PC-9 (cell line): ENCODE results near the gene MAL. TPM values are rescaled to one million over a fixed set of nuclear protein-coding genes. Genes with fewer than 3 reads are reported as not detected.
A peak's percentile ranks its signal among the peaks of the same experiment; 100 is the strongest.

ENCODE experiments used
- BruUV-seq: library from RNA; stranded (reverse); fragments of 400-500 nt; replicated peaks from 2 replicates; lab custom pipeline; 2021; lab: Mats Ljungman, UMichigan
- CTCF ChIA-PET: fragments of 300-600 bp; sonication (Branson Sonifier 250); formaldehyde crosslinking; loops from one replicate; lab custom pipeline; 2022; ENCODE audit warnings: antibody characterized with exemption; lab: Charles Lee
- POLR2A ChIA-PET: fragments of 300-600 bp; sonication (Branson Sonifier 250); formaldehyde crosslinking; loops from one replicate; lab custom pipeline; 2022; ENCODE audit warnings: antibody characterized with exemption; ENCODE audit not compliant: unreplicated experiment; lab: Charles Lee
- DNase-seq, 2 experiments: peaks; one replicate each; pipeline versions ENCODE4 v3.0.0 to v3.0.0-alpha.2; 2015 to 2022; ENCODE audit warnings: mixed read lengths in 1 of 2
- H2AFZ ChIP-seq: fragments of 200-600 bp; sonication (generic); 2 replicates; pipeline ENCODE4 v1.8.1; 2017; ENCODE audit warnings: antibody characterized with exemption
- H3F3A ChIP-seq: fragments of 200-600 bp; sonication (generic); 2 replicates; pipeline ENCODE4 v1.8.1; 2017; ENCODE audit warnings: antibody characterized with exemption, mild to moderate bottlenecking, low read depth; ENCODE audit not compliant: insufficient read depth
- H3K27ac ChIP-seq: fragments of 200-600 bp; sonication (generic); 2 replicates; pipeline ENCODE4 v1.6.1; 2016; ENCODE audit warnings: mixed run types
- H3K27me3 ChIP-seq: fragments of 200-600 bp; sonication (generic); 2 replicates; pipeline ENCODE4 v1.6.1; 2016; ENCODE audit warnings: low read depth, mixed run types; ENCODE audit not compliant: insufficient read depth
- H3K36me3 ChIP-seq: fragments of 200-600 bp; sonication (generic); 2 replicates; pipeline ENCODE4 v1.6.1; 2016; ENCODE audit warnings: low read depth, mixed run types
- H3K4me1 ChIP-seq: fragments of 200-600 bp; sonication (generic); replicated peaks from 2 replicates; pipeline ENCODE4 v1.6.1; 2016; ENCODE audit warnings: mixed run types; ENCODE audit not compliant: insufficient read depth
- H3K4me2 ChIP-seq: fragments of 200-600 bp; sonication (generic); 2 replicates; pipeline ENCODE4 v1.6.1; 2017; ENCODE audit warnings: mixed run types
- H3K4me3 ChIP-seq: fragments of 200-600 bp; sonication (generic); 2 replicates; pipeline ENCODE4 v1.6.1; 2016; ENCODE audit warnings: mixed run types
- H3K79me2 ChIP-seq: fragments of 200-600 bp; sonication (generic); 2 replicates; pipeline ENCODE4 v1.6.1; 2017; ENCODE audit warnings: low read depth, mixed run types
- H3K9me2 ChIP-seq: fragments of 200-600 bp; sonication (generic); 2 replicates; pipeline ENCODE4 v1.8.1; 2017; ENCODE audit warnings: mild to moderate bottlenecking; ENCODE audit not compliant: insufficient read depth
- H3K9me3 ChIP-seq: fragments of 200-600 bp; sonication (generic); 2 replicates; pipeline ENCODE4 v1.8.1; 2016; ENCODE audit warnings: low read depth; ENCODE audit not compliant: insufficient read depth
- H4K20me1 ChIP-seq: fragments of 200-600 bp; sonication (generic); 2 replicates; pipeline ENCODE4 v1.8.1; 2017; ENCODE audit not compliant: insufficient read depth
- EZH2 ChIP-seq: fragments of 200-600 bp; sonication (generic); IDR thresholded peaks from 2 replicates; pipeline ENCODE4 v1.8.0; 2017; ENCODE audit warnings: antibody characterized with exemption, low read depth
- intact Hi-C: fragments of 100-400 bp; cut with micrococcal nuclease; formaldehyde crosslinking; loops from one replicate; pipeline ENCODE4 v1.10.0; 2022; ENCODE audit not compliant: unreplicated experiment
- total RNA-seq: library from RNA; stranded (reverse); gene quantifications from 2 replicates; pipeline ENCODE4 v1.2.3, GENCODE V29; 2021
- TF ChIP-seq, protein P1 (sequence below): fragments of 200-600 bp; sonication (generic); conservative IDR thresholded peaks from 2 replicates; pipeline ENCODE4 v1.6.1; 2017; ENCODE audit warnings: mixed run types, antibody characterized with exemption, mild to moderate bottlenecking, moderate library complexity

MAL gene
- total RNA-seq, 1 experiment from 2014 or later: 146 TPM

DNA sequence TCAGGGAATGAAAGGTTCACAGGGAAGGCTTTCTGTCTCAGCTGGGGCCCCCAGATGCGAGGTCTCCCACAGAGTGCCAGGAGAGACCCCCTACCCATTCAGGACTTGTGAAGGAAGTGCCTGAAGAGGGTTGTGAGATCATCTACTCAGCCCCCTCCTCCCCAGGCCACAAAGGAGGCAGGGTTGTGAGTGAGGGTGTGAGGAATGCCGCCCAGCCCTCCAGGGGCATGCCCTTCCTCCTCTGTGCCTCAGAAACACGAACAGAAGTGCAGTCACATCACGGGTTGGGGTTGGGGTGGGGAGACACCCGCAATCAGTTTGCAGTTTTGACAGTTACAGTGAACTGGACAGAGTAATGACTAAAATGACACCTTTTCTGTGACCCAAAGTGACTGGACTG lies 5.0 kb downstream of the MAL start:
- Histone ChIP-seq H3K36me3 (peaks cover 10% of the 10 kb centered on the region), H3K4me1 (peaks cover 89% of the 10 kb centered on the region), H3K4me2 (peak overlapping the region; percentile 85), H3K4me3 (peak overlapping the region; percentile 49; the same call in 1 of the 2 replicates), H3K79me2 (peaks cover 89% of the 10 kb centered on the region), H2AFZ (no peak overlapping the region), H3K27me3 (no peaks in the 10 kb centered on the region), H3K27ac (peak overlapping the region; percentile 99), H4K20me1 (no peaks in the 10 kb centered on the region), H3F3A (peaks cover 91% of the 10 kb centered on the region), H3K9me2 (no peaks in the 10 kb centered on the region), H3K9me3 (no peaks in the 10 kb centered on the region)
- peak; percentile 81 to 90 for DNase-seq
- BruUV-seq: no TSS peak
- TF ChIP-seq, protein P1, sequence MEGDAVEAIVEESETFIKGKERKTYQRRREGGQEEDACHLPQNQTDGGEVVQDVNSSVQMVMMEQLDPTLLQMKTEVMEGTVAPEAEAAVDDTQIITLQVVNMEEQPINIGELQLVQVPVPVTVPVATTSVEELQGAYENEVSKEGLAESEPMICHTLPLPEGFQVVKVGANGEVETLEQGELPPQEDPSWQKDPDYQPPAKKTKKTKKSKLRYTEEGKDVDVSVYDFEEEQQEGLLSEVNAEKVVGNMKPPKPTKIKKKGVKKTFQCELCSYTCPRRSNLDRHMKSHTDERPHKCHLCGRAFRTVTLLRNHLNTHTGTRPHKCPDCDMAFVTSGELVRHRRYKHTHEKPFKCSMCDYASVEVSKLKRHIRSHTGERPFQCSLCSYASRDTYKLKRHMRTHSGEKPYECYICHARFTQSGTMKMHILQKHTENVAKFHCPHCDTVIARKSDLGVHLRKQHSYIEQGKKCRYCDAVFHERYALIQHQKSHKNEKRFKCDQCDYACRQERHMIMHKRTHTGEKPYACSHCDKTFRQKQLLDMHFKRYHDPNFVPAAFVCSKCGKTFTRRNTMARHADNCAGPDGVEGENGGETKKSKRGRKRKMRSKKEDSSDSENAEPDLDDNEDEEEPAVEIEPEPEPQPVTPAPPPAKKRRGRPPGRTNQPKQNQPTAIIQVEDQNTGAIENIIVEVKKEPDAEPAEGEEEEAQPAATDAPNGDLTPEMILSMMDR: 0 out of 2 replicates have a peak, but pooled peaks have one; percentile 27
- TF ChIP-seq EZH2: no peak
- POLR2A ChIA-PET: interaction anchor here (0.9 kb wide), 1 partner anchor 22 kb away, joined by 5 read pairs; no protein-coding TSS in a partner anchor
- intact Hi-C loops: loop anchor here (1.0 to 2.0 kb wide), 3 partner anchors 22 to 46 kb away; no protein-coding TSS in a partner anchor
- CTCF ChIA-PET: interaction anchor here (0.7 kb wide), 1 partner anchor 48 kb away, joined by 3 read pairs; no protein-coding TSS in a partner anchor

- ChIA-PET CTCF (interaction anchor here (0.6 to 1.5 kb wide), 9 partner anchors 9 to 47 kb away, joined by 3 to 11 read pairs (median 4); no protein-coding TSS in a partner anchor), POLR2A (interaction anchor here (0.6 to 0.8 kb wide), 3 partner anchors 12 to 1827 kb away, joined by 3 to 7 read pairs (median 7); no protein-coding TSS in a partner anchor)
- no peaks in the 10 kb centered on the region for H4K20me1 ChIP-seq
- no peaks in the 10 kb centered on the region for H3K27me3 ChIP-seq
- H3K36me3 ChIP-seq: peaks cover 13% of the 10 kb centered on the region
- peak overlapping the region; percentile 99 for H3K27ac ChIP-seq
- DNase-seq: peak in 1 of 2 experiments; percentile 76
- BruUV-seq: TSS peak; percentile 13
- peaks cover 96% of the 10 kb centered on the region for H3K4me1 ChIP-seq
- H2AFZ ChIP-seq: no peak overlapping the region
- H3F3A ChIP-seq: peaks cover 95% of the 10 kb centered on the region
- peak overlapping the region; percentile 49; the same call in 1 of the 2 replicates for H3K4me3 ChIP-seq
- intact Hi-C loops: loop anchor here (2.0 kb wide), 1 partner anchor 46 kb away; no protein-coding TSS in a partner anchor
- no peaks in the 10 kb centered on the region for H3K9me2 ChIP-seq
- no peak for TF ChIP-seq EZH2
- TF ChIP-seq, protein P1: no peak
- no peaks in the 10 kb centered on the region for H3K9me3 ChIP-seq
- H3K79me2 ChIP-seq: peaks cover 87% of the 10 kb centered on the region
- H3K4me2 ChIP-seq: peak overlapping the region; percentile 85
These were observed 5.7 kb downstream of the MAL start for GRCh38 chr2:95031076-95031725.

GRCh38 chr2:95031726-95032116 lies 6.2 kb downstream of the MAL start:
- intact Hi-C loops: loop anchor here (2.0 kb wide), 1 partner anchor 45 kb away; no protein-coding TSS in a partner anchor
- Histone ChIP-seq H2AFZ (no peak overlapping the region), H3K79me2 (peaks cover 89% of the 10 kb centered on the region), H3K27me3 (no peaks in the 10 kb centered on the region), H3K4me1 (peaks cover 100% of the 10 kb centered on the region), H3K27ac (peak overlapping the region; percentile 99), H3K4me2 (peak overlapping the region; percentile 85), H3F3A (peaks cover 97% of the 10 kb centered on the region), H3K36me3 (peaks cover 18% of the 10 kb centered on the region), H3K9me3 (no peaks in the 10 kb centered on the region), H4K20me1 (no peaks in the 10 kb centered on the region), H3K9me2 (no peaks in the 10 kb centered on the region), H3K4me3 (peak overlapping the region; percentile 49; the same call in 1 of the 2 replicates)
- TF ChIP-seq EZH2: no peak
- TF ChIP-seq, protein P1: no peak
- peak; percentile 58 to 91 for DNase-seq
- ChIA-PET POLR2A (interaction anchor here (0.6 to 0.8 kb wide), 6 partner anchors 11 to 1826 kb away, joined by 3 to 7 read pairs (median 4); no protein-coding TSS in a partner anchor), CTCF (interaction anchor here (0.6 to 1.5 kb wide), 7 partner anchors 9 to 45 kb away, joined by 3 to 11 read pairs (median 5); no protein-coding TSS in a partner anchor)
- no TSS peak for BruUV-seq
